HG02571 (cell line): ENCODE data around the gene IWS1.

ENCODE experiments used
- ATAC-seq: cut with Tn5 transposase; IDR thresholded peaks from one replicate; pipeline ENCODE4 v1.9.1; 2021; ENCODE audit warnings: mild to moderate bottlenecking, moderate library complexity; ENCODE audit not compliant: unreplicated experiment

Gene IWS1

DNA sequence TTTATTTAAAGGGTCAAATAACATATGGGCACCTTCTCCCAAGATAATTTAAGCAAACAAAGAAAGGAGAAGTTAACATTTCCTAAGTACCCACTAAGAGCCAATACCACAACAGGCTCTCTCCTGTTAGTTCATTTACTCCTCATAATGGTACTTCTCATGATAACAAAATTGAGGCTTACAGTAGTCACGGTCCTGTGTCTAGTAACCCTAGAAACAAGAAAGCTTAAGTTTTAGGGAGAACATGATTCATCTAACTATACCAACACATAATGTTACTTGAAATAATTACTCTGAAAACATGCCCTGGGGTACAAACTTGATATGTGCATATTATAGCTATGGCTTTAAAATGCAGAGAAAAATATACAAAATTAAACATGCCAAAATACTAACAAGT lies 19.8 kb downstream of the IWS1 start:
- ATAC-seq: no peak

GRCh38 chr2:127504552-127505430 lies 21.5 kb downstream of the IWS1 start:
- no peak for ATAC-seq

GRCh38 chr2:127503491-127503890 lies 22.8 kb downstream of the IWS1 start:
- ATAC-seq: no peak

DNA sequence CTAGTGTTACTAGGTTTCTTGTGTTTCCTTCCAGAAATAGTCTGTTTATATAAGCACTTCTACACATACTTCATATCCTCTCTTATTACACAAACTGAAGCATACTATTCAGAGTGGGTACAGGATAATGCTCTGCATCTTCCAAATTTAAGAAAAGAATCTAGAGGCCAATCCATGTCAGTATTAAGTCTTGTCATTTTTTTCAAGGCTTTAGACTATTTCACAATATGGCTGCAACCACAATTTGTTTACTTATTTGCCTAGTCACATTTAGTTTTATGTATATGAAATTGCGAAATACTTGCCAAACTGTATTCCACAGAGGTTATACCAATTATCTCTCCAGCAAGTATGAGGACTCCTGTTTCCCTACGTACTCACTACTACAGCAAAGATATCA lies 27.9 kb downstream of the IWS1 start:
- ATAC-seq: no peak

- ATAC-seq: no peak
These were observed 36.0 kb downstream of the IWS1 start for GRCh38 chr2:127490283-127490682.

DNA sequence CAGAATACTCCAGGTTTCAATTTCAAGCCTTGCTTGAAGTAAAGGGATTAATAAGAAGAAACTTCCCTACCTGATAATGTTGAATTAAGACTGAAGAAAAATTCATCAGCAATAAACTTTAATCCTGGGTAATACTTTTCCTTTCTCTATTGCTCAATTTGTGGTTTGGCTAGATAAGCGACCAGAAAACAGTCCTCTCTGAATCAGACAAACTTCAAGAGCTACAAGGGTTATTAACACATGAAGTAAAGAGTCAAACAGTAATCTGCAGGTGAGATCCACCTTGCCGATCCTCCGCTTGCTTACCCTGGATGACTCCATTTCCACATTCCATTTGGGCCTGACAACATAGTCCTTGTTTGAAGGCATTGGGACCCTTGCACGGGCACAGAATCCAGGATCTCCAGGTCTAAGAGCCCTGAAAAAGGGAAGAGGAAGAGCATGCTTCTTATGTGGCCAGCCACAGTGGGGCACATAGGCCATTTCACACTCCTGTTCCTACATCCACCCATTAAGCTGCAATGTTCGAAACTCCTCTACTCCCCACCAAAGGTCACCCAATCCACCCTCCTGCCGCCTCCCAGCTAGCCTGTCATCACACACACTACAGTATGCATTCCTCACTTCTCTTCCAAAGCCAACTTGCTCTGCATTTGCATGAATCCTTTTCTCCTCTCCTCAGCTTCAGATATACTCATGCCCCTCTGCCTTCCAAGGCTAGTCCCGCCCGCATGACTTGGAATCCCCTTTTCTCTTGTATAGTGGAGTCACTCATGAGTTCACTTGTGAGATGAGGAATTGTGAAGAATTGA lies 39.8 kb downstream of the IWS1 start:
- no peak for ATAC-seq

DNA sequence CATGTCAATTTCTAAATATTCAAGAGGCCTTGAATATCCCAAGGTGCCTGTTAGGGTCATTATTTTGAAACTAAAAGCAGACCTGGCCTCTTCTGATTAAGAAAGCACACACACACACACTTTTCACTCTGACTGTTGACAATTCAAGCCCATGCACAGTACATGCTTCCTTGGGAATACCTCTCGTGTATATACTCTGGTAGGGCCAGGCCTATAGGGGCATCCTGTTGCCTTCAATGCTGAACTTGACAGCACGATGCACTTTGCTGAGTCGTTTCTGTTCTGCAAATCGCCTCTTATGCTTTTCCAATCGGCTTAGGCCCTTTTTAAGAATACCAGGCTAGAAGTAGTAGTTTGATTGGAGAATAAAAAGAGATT lies 40.6 kb downstream of the IWS1 start:
- ATAC-seq: no peak

GRCh38 chr2:127485051-127485693 lies 41.1 kb downstream of the IWS1 start:
- ATAC-seq: no peak

DNA sequence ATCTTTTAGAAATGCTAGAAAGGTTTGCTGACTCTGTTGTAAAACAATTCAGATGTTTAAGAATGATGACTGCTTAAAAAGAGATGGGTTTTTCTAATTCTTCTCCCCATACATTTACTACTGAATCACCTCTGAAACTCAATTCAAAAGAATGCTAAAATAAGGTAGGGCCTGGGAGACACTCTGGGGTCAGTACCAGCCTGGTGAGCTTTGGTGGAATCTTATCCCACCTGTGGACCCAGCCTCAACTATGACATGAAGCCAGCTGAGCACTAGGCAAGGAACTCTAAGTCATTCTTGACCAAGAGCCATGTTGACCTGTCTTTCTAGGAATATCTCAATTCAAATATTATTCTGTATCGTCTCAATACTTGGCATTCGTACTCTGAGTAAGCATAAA lies 44.3 kb downstream of the IWS1 start:
- ATAC-seq: no peak

- ATAC-seq: no peak
These were observed 46.2 kb downstream of the IWS1 start for GRCh38 chr2:127479866-127480743.

- no peak for ATAC-seq
These were observed 47.0 kb downstream of the IWS1 start for GRCh38 chr2:127479219-127479825.

DNA sequence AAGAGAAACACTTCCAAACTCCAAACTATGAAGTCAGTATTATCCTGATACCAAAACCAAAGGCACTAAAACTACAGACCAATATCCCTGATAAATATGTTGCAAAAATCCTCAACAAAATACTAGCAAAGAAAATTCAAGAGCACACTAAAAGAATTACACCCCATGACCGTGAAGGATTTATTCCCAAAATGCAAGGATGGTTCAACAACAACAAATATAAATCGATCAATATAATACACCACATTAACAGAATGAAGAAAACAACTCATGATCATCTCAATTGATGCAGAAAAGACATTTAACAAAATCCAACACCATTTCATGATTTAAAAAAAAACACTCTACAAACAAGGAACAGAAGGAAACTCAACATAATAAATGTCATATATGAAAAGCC lies 50.5 kb downstream of the IWS1 start:
- no peak for ATAC-seq

GRCh38 chr2:127472268-127472667 lies 54.0 kb downstream of the IWS1 start:
- no peak for ATAC-seq

GRCh38 chr2:127471286-127471988 lies 54.9 kb downstream of the IWS1 start:
- no peak for ATAC-seq

DNA sequence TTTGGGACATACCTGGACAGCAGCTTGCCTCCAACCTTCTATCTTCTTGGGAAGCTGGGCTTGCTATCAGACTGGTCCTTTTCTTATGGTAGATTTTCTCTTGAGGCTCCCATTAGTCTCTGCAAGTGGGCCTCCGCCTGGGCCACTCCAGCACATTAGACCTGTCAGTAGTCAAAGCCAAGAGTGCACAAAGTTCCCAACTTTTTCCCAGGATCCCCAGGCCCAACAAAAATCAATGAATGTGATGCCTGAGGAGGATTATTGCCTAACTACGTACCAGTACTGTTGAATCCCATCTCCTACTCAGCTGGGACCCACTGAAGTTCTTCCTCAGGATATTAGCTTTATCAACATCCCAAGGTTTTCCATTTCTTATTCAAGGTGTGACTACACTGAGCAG lies 56.3 kb downstream of the IWS1 start:
- ATAC-seq: no peak

GRCh38 chr2:127469051-127469450 lies 57.2 kb downstream of the IWS1 start:
- ATAC-seq: no peak

GRCh38 chr2:127465258-127465657 lies 61.0 kb downstream of the IWS1 start:
- no peak for ATAC-seq

GRCh38 chr2:127464470-127465257 lies 61.6 kb downstream of the IWS1 start:
- ATAC-seq: no peak
